Transverse colon (tissue), 4 donors: Measurements from ENCODE around the gene INKA2. TPM values are rescaled to one million over a fixed set of nuclear protein-coding genes. Genes with fewer than 3 reads are reported as not detected.

ENCODE experiments used
- DNase-seq: peaks from one replicate; pipeline ENCODE4 v3.0.0-alpha.2; 2019
- H3K27ac ChIP-seq, 4 donors: fragments of 200-600 bp; sonication (generic); 2 replicates each; pipeline ENCODE4 v1.5.1; 2016 to 2018; ENCODE audit warnings: inconsistent platforms in 4 of 4
- H3K27me3 ChIP-seq: fragments of 200-600 bp; sonication (generic); 2 replicates; pipeline ENCODE4 v1.5.1; 2017; ENCODE audit warnings: inconsistent platforms
- H3K36me3 ChIP-seq, 4 donors: fragments of 200-600 bp; sonication (generic); 2 replicates each; pipeline ENCODE4 v1.5.1; 2017 to 2019; ENCODE audit warnings: inconsistent platforms in 4 of 4
- H3K4me1 ChIP-seq, 4 donors: fragments of 200-600 bp; sonication (generic); 2 replicates each; pipeline ENCODE4 v1.5.1; 2017 to 2020; ENCODE audit warnings: inconsistent platforms in 4 of 4
- H3K4me3 ChIP-seq, 4 donors: fragments of 200-600 bp; sonication (generic); 1 replicate in 1 of 4; 2 replicates in 3 of 4; pipeline versions ENCODE4 v1.5.1 to v1.6.1; 2017 to 2019; ENCODE audit warnings: inconsistent platforms in 4 of 4
- H3K9me3 ChIP-seq, 2 donors: fragments of 200-600 bp; sonication (generic); 2 replicates each; pipeline ENCODE4 v1.5.1; 2017 to 2019; ENCODE audit warnings: inconsistent platforms in 2 of 2
- EP300 ChIP-seq: sonication (generic); formaldehyde crosslinking; IDR thresholded peaks from one replicate; pipeline ENCODE4 v1.6.1; 2017; ENCODE audit warnings: antibody characterized with exemption, low read depth
- POLR2A ChIP-seq: fragments of 450-650 bp; IDR thresholded peaks from one replicate; pipeline ENCODE4 v1.6.1; 2016; ENCODE audit warnings: antibody characterized with exemption, mild to moderate bottlenecking, moderate library complexity
- POLR2AphosphoS5 ChIP-seq, 3 donors: sonication (generic); formaldehyde crosslinking; IDR thresholded peaks; one replicate each; pipeline ENCODE4 v1.6.1; 2016; ENCODE audit warnings: antibody characterized with exemption in 3 of 3
- WGBS, 2 donors: methylation state at CpG; one replicate each; pipeline ENCODE4 v1.1.5; 2018; ENCODE audit warnings: low coverage in 1 of 2; 5-methylcytosine and 5-hydroxymethylcytosine counted together
- in situ Hi-C, 4 donors: fragments of 200-750 bp; cut with MboI; loops; one replicate each; pipeline versions ENCODE4 v1.15.0 to v1.15.1; 2017; ENCODE audit warnings: low sequenced_read_pairs in 3 of 4, low pct_ligation_motif_present in 1 of 4, low pct_unique_long_range_greater_than_20kb in 1 of 4
- intact Hi-C: fragments of 100-400 bp; cut with DNase I; formaldehyde crosslinking; loops from one replicate; pipeline ENCODE4 v1.15.1; 2023; ENCODE audit warnings: low total_unique reads
- total RNA-seq, 4 donors: library from RNA; depleted of rRNA; stranded (reverse); fragments of >200 nt; gene quantifications; one replicate each; pipeline ENCODE4 v1.1.0, GENCODE V29; 2016
- TF ChIP-seq, protein P1 (sequence below), 5 experiments: fragments of 200-600 bp in 3 of 5; fragments of 450-650 bp in 2 of 5; sonication (generic) in 3 of 5; IDR thresholded peaks; 1 replicate in 2 of 5; 2 replicates in 3 of 5; pipeline ENCODE4 v1.5.1; 2016 to 2017; ENCODE audit warnings: antibody characterized with exemption in 5 of 5, inconsistent platforms in 3 of 5, mild to moderate bottlenecking in 2 of 5, moderate library complexity in 1 of 5

Gene INKA2
- total RNA-seq, 4 donors from 2014 or later: 1.8 to 2.7 TPM; not detected in 2

DNA sequence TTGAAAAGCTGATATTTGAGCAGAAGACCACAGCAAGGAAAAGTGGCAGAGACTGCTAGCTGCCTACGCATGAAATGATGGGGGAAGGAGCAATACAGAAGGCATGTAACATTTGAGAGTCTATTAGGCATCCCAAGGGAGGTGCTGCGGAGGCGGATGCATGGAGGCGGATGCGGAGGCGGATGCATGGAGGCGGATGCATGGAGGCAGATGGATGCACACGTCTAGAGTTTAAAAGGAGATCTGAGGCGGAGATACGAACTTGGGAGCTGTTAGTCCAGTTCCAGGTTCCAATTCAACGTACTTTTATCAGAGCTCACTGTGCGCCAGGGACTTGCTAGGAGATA lies 15.8 kb upstream of the INKA2 start:
- Histone ChIP-seq H3K27me3 (no peaks in the 10 kb centered on the region), H3K4me3 (peak overlapping the region; percentile 58 to 87 (median 74)), H3K36me3 (no peaks in the 10 kb centered on the region), H3K4me1 (peaks cover 0 to 33% (median 22%) of the 10 kb centered on the region in 4 donors), H3K9me3 (no peaks in the 10 kb centered on the region), H3K27ac (peak overlapping the region; percentile 87 to 96 (median 89))
- in situ Hi-C loops (loop anchor here in 3 of 4 donors (10.0 to 25.0 kb wide), 4 partner anchors 240 to 543 kb away; partner anchors contain the start of genes ADORA3 (in 1 of the 3), DENND2D (in 1 of the 3) and TMIGD3 (in 1 of the 3)), intact Hi-C loops (loop anchor here (10.0 kb wide), 1 partner anchor 250 kb away; the partner anchor contains the start of genes ADORA3 and TMIGD3)
- no peak for TF ChIP-seq EP300
- TF ChIP-seq, protein P1, sequence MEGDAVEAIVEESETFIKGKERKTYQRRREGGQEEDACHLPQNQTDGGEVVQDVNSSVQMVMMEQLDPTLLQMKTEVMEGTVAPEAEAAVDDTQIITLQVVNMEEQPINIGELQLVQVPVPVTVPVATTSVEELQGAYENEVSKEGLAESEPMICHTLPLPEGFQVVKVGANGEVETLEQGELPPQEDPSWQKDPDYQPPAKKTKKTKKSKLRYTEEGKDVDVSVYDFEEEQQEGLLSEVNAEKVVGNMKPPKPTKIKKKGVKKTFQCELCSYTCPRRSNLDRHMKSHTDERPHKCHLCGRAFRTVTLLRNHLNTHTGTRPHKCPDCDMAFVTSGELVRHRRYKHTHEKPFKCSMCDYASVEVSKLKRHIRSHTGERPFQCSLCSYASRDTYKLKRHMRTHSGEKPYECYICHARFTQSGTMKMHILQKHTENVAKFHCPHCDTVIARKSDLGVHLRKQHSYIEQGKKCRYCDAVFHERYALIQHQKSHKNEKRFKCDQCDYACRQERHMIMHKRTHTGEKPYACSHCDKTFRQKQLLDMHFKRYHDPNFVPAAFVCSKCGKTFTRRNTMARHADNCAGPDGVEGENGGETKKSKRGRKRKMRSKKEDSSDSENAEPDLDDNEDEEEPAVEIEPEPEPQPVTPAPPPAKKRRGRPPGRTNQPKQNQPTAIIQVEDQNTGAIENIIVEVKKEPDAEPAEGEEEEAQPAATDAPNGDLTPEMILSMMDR (IDR thresholded peaks at IDR 0.05): no peak
- DNase-seq: peak; percentile 49
- WGBS, 2 donors: 0 to 2% methylated on average over 1 to 12 of the region's 12 CpGs

DNA sequence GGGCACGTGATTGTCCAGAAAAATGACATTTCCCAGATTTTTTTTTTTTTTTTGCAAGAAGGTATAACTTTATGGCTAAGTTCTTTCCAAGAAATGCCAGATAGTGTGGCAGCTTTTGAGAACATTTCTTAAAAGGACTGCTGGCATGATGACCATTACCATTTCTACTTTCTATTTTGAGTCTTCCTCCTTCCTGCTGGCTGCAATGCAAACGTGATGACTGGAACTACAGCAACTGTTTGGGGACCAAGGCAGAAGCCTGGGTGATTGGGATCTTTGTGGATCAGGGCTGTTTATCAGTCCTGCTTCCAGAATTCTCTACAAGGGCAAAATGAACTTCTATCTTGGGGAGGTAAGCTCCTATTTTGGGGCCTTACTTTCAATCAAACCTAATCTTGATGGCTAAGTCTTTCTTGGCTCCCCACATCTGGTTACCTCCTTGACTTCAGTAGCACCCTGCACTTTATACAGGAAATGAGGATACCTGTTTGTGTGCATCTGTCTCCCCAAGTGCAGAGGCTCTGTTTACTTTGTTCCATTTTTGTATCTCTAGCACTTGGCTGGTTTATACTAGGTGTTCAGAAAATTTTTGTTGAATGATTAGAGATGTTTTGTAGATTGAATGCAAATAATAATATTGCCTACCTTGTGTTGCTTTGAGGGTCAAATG lies 12.8 kb upstream of the INKA2 start:
- H3K27ac ChIP-seq: no peak overlapping the region
- TF ChIP-seq POLR2AphosphoS5 (IDR thresholded peaks at IDR 0.05) (no peak), EP300 (no peak), POLR2A (no peak)
- TF ChIP-seq, protein P1 (IDR thresholded peaks at IDR 0.05): no peak
- H3K4me3 ChIP-seq: no peak overlapping the region
- H3K36me3 ChIP-seq: no peaks in the 10 kb centered on the region
- no peaks in the 10 kb centered on the region for H3K9me3 ChIP-seq
- no peak for DNase-seq
- peaks cover 0 to 15% (median 14%) of the 10 kb centered on the region in 4 donors for H3K4me1 ChIP-seq
- whole genome bisulfite sequencing, 2 donors: 48 to 51% methylated on average over 2 of the region's 2 CpGs
- in situ Hi-C loops (loop anchor here in 3 of 4 donors (10.0 to 25.0 kb wide), 4 partner anchors 237 to 540 kb away; partner anchors contain the start of genes ADORA3 (in 1 of the 3), DENND2D (in 1 of the 3) and TMIGD3 (in 1 of the 3)), intact Hi-C loops (loop anchor here (10.0 kb wide), 1 partner anchor 247 kb away; the partner anchor contains the start of genes ADORA3 and TMIGD3)
- no peaks in the 10 kb centered on the region for H3K27me3 ChIP-seq

DNA sequence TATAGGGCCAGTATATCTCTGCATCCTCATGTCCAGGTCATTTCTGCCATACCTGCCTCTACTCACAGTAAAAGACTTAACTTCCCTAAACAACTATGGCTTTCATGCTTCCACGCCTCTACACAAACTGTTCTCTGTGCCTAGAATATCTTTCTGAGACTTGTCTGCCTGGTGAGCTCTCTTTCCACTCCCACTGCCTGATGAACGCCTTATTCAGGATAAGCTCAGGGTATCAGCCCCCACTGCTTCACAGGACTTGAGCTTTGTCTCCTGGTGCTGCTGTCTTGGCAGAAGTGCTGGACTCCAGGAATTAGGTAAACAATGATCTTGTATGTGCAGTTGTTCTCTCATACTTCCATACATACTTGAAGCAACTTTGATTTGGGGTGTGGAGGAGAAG lies 11.7 kb upstream of the INKA2 start:
- intact Hi-C loops (loop anchor here (10.0 kb wide), 1 partner anchor 246 kb away; the partner anchor contains the start of genes ADORA3 and TMIGD3), in situ Hi-C loops (loop anchor here in 3 of 4 donors (10.0 to 25.0 kb wide), 4 partner anchors 236 to 539 kb away; partner anchors contain the start of genes ADORA3 (in 1 of the 3), DENND2D (in 1 of the 3) and TMIGD3 (in 1 of the 3))
- H3K27ac ChIP-seq: peak overlapping the region in 1 of 4 donors; percentile 13

DNA sequence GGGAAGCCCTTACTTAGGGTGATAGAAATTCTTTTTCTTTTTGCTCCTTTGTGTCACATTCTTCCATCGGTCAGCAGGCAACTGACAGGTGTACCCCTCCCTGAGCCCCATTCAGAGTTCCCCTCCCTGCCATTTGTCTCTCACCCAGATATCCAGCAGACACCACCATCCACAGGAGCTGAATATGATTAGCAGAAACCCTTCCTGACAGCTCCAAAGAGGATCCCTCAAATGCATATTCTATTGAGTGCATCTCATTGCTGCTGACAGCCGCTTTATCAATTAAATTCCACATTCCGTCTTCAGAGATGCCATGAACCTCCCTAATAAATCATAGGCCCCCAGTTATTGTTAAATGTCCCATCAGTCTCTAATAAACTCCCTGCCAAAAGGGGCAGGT lies 10.4 kb upstream of the INKA2 start:
- H3K4me3 ChIP-seq: no peak overlapping the region
- DNase-seq: no peak
- no peaks in the 10 kb centered on the region for H3K36me3 ChIP-seq
- intact Hi-C loops (loop anchor here (10.0 kb wide), 1 partner anchor 245 kb away; the partner anchor contains the start of genes ADORA3 and TMIGD3), in situ Hi-C loops (loop anchor here (10.0 to 25.0 kb wide), 5 partner anchors 235 to 537 kb away; partner anchors contain the start of genes ADORA3 (in 1 of the 4), DENND2D (in 1 of the 4) and TMIGD3 (in 1 of the 4))
- no peak for TF ChIP-seq POLR2AphosphoS5 (IDR thresholded peaks at IDR 0.05)
- TF ChIP-seq, protein P1 (IDR thresholded peaks at IDR 0.05): no peak
- TF ChIP-seq POLR2A: no peak
- TF ChIP-seq EP300: no peak
- H3K9me3 ChIP-seq: no peaks in the 10 kb centered on the region
- H3K27ac ChIP-seq: no peak overlapping the region
- H3K27me3 ChIP-seq: no peaks in the 10 kb centered on the region
- peaks cover 0 to 7% (median 3%) of the 10 kb centered on the region in 4 donors for H3K4me1 ChIP-seq
- 79 to 81% methylated on average over 3 of the region's 3 CpGs for WGBS, 2 donors

More for the DNA sequence above, 11.7 kb upstream of the INKA2 start:
- WGBS, 2 donors: 74 to 83% methylated on average over 1 to 2 of the region's 2 CpGs
- TF ChIP-seq POLR2A: no peak
- no peak for TF ChIP-seq POLR2AphosphoS5 (IDR thresholded peaks at IDR 0.05)
- no peak for TF ChIP-seq EP300
- TF ChIP-seq, protein P1 (IDR thresholded peaks at IDR 0.05): no peak
- Histone ChIP-seq H3K4me3 (no peak overlapping the region), H3K27me3 (no peaks in the 10 kb centered on the region), H3K36me3 (no peaks in the 10 kb centered on the region), H3K9me3 (no peaks in the 10 kb centered on the region), H3K4me1 (peaks cover 0 to 7% (median 7%) of the 10 kb centered on the region in 4 donors)
- DNase-seq: no peak
